ENCODE results near the gene UBXN6.
A peak's percentile ranks its signal among the peaks of the same experiment; 100 is the strongest.

The UBXN6 gene

DNA sequence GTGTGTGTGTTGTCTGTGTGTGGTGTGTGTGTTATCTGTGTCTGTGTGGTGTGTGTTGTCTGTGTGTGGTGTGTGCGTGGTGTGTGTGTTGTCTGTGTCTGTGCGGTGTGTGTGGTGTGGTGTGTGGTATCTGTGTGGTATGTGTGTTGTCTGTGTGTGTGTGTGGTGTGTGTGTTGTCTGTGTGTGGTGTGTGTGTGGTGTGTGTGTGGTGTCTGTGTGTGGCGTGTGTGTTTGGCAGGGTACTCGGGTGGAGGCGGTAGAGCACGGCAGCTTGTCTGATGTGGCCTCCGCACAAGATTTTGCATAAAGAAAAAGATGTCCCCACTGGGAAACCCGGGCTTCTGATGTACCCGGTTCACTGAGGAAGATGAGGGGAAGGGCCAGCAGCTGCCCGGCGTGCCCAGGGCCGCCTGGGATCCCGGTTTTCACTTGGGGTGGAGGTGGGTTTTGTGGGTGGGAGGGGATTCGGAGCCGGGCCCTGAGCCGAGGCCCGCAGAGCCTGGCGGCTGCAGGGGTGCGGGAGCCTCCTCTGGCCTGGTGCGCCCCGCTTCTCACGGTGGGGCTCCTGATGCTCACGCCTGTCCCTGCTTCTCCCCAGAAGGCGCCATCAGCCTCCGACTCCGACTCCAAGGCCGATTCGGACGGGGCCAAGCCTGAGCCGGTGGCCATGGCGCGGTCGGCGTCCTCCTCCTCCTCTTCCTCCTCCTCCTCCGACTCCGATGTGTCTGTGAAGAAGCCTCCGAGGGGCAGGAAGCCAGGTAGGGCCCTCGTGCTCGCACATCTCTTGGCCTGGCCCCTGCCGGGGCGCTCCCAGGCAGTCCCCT is 35.7 kb upstream of the UBXN6 start:
- DNase-seq = no peak

DNA sequence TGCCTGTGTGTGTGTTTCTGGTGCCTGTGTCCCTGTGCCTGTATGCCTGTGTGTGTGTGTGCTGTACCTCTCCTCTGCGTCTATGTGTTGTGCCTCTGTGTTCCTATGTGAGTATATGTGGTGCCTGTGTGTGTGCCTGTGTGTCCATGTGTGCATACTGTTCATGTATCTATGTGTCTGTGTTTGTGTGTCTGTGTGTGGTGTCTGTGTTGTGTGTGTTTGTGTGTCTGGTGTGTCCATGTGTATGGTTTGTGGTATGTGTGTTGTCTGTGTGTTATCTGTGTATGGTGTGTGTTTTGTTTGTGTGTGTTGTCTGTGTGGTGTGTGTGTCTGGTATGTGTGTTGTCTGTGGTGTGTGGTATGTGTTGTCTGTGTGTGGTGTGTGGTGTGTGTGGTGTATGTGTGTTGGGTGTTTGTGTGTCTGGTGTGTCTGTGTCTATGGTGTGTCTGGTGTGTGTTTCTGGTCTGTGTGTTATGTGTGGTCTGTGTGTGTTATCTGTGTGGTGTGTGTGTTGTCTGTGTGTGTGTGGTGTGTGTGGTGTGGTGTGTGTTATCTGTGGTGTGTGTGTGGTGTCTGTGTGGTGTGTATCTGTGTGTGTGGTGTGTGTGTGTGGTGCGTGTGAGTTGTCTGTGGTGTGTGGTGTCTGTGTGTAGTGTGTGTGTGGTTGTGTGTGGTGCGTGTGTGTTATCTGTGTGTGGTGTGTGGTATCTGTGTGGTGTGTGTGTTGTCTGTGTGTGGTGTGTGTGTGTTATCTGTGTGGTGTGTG is 34.9 kb upstream of the UBXN6 start:
- no peak for DNase-seq

DNA sequence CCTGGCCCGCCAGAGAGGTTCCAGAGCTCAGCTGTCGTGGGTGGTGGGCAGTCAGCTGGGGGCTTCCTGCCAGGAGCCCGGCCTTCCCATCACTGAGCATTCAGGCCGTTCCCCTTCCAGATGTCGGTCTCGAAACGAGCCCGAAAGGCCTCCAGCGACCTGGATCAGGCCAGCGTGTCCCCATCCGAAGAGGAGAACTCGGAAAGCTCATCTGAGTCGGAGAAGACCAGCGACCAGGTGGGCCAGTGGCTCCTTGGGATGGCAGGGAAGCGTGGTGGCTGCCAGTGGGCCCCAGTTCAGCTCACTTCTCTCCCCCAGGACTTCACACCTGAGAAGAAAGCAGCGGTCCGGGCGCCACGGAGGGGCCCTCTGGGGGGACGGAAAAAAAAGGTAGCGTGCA is 33.9 kb upstream of the UBXN6 start:
- DNase-seq = no peak

DNA sequence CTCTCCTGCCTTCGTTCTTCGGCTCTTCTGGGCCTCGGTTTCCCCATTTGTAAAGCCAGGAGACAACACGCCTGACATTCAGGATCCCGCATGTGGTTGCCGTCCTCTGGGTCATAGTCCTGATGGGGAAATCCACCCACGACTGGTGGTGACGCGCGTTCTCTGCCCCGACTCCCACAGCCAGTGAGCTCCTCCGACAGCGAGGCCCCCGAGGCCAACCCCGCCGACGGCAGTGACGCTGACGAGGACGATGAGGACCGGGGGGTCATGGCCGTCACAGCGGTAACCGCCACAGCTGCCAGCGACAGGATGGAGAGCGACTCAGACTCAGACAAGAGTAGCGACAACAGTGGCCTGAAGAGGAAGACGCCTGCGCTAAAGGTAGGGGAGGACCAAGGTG is 30.9 kb upstream of the UBXN6 start:
- DNase-seq = no peak

DNA sequence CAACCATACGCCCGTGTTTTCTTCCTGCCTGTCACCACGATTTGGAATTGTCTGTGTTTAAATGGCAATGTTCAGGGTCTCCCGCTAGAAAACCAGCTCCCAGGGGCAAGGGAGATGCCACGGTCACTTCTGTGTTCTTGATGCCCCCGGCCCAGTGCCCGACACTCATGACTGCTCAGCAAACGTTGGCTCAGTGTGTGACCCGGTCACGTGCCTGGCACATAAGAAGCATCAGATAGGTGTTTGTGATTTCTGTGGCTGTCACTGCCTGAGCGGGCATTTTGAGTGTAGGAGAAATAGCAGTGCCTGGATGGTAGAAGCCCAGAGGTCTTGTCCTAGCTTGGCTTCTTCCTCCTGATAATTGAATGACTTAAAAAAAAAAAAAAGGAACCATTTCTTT is 30.0 kb upstream of the UBXN6 start:
- no peak for DNase-seq

DNA sequence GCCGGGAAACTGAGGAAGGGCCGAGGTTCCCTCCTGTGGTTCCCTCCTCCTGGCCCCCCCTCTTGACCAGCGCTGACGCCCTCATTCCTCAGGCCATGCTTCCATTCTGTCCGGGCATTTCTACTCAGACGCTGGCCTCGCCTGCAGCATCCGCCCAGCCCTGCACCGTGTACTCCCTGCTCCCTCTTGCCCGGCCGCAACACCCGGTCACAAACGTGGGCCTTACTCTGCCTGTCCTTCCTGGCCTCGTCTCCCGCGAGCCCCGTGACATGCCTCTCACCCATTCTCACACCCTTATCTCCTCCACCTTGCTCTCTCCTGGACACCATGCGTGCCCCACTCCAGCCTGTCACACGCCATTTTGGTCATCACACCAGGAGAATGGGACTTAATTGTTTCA is 25.8 kb upstream of the UBXN6 start:
- no peak for DNase-seq

DNA sequence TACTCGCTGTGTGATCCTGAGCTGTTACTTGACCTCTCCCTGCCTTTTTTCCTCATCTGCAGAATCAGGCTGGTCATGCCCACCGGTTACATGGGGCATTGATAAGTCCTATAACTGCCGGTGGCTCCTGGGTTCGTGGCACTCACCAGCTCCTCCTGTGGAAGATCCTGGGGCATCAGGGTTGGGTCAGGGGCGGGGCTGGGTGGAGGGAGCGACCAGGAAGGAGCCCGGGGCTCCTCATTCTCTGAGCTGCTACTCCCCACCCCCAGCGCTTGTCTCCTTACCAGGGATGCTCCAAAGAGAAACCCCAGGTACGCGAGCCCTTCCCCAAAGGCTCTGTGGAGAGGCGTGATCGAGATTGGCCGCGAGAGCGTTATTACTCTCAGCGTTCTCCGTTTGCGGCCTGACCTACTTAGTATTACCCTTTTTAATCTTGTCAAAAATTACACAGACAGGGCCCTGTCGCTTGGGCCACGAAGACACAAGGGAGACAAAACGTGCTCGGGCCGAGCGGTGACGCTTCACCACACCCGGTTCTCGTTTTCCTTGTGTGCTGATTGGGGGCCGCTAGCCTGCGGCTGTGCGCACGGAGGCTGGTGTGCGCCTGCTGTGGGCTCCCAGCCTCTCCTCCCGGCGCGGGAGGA is 25.2 kb upstream of the UBXN6 start:
- no peak for DNase-seq

DNA sequence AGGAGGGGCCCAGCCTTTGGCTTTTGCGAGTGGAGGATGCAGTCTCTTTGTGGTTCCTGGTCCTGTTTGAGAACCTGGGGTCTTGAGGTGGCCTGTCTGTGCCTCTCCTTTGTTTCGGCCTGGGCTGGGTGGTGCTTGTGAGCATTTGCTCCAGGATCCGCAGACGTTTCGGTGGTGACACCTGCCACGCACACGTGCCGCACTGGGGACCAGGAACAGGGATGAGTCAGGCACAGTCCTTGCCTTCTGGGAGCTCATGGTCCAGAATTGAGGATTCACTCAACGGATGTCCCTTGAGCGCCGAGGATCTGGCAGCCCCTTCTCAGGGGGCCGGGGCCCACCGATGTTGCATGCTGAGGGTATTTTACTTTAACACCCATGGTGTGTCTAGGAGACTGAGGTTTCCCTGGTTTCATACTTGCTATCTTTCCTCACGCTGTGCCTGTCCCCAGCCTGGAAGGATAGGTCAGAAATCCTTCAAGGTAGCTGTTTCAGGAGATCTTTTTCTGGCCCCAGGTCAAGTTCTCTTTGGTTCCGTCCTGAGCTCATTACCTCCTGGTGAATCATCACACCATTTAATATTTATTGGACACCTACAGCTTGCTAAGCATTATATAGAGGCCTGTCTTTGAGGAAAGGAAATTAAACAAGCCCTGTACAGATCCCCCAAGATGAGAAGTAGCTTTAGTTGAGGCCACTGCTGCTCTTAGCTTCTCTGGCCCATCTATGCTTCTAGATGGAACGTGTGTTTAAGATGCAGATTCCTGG is 19.6 kb upstream of the UBXN6 start:
- DNase-seq = no peak

DNA sequence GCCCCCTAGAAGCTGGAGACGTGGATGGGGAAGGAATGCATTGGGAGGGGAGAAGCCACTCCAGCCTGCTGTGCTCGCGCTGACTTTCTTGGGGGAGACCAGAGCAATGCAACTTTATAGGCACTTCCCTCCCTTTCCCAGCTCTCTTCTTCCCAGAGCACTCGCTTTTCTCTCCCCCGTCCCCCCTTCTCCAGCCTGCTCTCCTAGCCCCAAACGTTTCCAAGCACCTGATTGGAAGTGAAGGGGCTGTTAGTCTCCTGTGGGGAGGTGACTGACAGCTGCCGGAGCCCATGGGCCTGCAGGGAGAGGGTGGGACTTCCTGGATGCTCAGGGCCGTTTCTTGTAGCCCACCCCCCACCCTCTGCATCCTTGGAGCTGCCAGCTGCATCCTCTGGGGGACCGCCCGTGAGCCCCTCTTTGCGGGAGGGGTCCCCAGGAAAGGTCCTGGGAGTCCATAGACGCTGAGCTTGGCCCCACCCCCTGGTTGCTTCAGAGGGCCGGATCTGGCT is 17.0 kb upstream of the UBXN6 start:
- peak; percentile 54 for DNase-seq

DNA sequence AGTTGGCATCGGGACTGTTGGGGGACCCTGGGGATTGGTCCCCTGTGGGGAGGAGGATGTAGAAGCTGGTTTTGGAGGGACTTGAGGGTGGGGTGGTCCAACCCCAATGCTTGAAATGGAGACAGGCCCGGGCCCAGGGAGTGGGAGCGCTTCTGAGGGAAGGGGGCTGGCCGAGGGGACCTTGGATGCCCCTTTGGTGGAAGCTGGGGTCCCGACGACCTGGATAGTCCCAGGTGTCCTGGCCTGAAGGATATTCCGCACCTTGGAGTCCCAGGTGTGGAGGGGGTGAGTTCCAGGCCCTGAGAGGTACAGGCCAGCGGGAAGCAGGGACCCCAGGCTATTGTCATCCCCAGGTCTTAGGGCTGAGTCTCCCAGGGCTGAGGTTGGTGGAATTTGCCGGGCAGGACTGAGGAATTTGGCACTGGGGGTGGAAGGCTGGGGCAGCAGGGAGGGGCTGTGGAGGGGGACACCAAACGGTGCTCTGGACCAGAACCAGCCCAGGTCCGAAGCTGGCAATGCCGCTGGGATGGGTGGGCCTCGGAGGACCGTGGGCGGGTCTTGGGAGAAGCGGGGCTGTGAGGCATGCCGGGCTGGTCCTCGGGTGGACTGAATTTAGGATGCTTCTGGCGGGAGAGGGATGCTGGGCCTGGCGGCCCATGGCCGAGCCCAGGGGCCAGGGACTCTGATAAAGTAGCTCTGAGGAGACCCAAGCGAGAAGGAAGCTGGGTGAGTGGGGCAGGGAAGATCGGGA is 16.3 kb upstream of the UBXN6 start:
- DNase-seq = no peak

DNA sequence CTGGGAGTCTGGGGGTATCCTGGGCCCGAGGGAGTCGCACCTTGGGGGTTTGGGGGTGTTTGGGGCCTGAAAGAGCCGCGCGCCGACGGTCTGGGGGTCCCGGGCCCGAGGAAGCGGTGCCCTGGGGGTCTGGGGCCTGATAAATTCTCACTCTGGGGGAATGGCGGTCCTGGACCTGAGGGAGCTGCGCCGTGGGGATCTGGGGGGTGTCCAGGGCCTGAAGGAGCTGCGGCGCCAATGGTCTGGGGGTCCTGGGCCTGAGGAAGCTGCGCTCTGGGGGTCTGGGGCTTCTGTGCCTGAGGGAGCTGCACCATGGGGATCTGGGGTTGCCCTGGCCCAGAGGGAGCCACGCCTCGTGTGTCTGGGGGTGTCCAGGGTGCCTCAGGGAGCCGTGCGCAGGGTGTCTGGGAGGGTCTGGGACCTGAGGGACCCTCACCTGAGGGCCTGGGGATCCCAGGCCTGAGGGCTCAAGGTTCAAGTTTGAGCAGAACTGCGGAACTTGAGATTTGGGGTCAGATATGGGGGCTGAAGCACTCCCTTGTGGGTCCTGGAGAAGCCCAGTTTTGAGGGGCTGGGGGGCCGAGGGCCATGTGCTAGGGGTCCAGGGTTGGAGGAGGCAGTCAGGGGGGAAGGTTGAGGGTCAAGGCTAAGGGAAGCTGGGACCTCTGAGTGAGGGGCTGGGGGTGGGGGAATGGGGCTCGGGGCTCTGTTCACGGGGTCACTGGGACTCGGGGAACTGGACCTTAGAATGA is 15.6 kb upstream of the UBXN6 start:
- no peak for DNase-seq

DNA sequence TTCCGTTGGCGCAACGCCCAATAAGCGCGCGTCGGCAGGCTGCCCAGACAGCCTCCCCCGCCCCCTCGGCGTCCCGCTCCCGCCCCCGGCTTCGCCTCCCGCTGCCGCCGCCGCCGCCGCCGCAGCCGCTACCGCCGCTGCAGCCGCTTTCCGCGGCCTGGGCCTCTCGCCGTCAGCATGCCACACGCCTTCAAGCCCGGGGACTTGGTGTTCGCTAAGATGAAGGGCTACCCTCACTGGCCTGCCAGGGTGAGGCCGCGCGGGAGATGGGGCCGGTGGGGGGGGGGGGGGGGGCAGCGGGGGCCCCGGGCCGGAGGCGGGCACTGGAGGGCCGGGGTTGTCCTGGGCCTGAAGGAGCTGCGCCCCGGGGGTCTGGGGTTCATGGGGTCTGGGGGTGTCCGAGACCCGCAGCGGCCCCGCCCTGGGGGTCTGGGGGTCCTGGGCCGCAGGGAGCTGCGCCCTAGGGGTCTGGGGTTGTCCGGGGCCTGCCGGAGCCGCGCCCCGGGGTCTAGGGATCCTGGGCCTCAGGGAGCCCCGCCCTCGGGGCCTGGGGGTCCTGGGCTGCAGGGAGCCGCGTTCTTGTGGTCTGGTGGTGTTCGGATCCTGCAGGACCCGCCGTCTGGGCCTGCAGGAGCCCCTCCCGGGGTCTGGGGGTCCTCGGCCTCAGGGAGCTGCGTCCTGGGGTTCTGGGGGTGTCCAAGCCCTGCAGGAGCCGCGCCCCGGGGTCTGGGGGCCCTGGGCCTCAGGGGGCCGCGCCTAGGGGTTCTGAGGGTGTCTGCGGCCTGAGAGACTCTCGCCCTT is 14.8 kb upstream of the UBXN6 start, which contains the start of gene HDGFL2:
Gene HDGFL2, plus strand, starts transcription at position 124 of the 801 bp plus-strand sequence. Its CDS starts 54 bp downstream, at position 178.
- DNase-seq = no peak

DNA sequence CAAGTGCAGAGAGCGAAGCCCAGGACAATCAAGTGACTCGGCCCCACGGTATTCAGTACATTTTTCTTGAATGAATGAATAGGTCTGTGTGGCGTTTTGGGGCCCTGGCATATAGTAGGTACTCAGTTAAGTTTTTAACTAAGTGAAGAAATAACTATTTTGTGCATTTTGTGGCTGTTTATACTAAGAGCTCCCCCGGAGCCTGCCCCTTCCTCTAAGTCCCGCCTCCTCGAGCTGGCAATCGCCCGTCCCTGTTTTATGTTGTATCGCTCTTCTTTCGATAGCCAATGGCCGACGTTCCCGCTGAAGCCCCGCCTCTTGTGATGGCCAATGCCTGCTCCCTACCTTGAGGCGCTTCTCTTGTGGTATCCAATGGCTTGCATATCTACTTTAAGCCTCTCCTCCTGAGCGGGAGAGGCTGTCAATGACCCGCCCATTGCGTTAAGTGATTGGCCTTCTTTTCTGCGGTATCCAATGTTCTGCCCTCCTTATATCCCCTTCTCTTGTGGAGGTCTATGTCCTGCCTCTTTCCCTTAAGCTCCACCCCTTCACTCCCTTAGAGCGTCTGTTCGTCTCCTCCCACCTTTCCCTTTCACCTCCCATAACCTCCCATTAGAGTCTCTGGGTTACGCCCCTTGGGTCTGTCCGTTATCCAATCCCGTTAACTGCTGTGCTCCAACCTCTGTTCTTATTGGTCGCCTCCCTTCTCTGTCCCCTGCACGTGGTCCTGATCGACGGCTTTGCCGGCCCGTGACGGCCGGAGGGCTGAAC is 14.0 kb upstream of the UBXN6 start:
- peak; percentile 100 for DNase-seq

DNA sequence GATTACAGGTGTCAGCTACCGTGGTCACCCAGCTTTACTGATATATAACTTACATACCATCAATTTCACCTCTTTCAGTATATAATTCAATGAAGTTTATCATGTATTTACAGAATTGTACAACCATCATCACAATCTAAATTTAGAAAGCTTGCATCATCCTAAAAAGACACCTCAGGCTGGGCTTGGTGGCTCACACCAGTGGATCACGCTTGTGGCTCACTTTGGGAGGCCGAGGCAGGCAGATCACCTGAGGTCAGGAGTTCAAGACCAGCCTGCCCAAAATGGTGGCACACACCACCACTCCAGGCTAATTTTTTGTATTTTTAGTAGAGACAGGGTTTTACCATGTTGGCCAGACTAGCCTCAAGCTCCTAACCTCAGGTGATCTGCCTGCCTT is 10.2 kb upstream of the UBXN6 start:
- no peak for DNase-seq

DNA sequence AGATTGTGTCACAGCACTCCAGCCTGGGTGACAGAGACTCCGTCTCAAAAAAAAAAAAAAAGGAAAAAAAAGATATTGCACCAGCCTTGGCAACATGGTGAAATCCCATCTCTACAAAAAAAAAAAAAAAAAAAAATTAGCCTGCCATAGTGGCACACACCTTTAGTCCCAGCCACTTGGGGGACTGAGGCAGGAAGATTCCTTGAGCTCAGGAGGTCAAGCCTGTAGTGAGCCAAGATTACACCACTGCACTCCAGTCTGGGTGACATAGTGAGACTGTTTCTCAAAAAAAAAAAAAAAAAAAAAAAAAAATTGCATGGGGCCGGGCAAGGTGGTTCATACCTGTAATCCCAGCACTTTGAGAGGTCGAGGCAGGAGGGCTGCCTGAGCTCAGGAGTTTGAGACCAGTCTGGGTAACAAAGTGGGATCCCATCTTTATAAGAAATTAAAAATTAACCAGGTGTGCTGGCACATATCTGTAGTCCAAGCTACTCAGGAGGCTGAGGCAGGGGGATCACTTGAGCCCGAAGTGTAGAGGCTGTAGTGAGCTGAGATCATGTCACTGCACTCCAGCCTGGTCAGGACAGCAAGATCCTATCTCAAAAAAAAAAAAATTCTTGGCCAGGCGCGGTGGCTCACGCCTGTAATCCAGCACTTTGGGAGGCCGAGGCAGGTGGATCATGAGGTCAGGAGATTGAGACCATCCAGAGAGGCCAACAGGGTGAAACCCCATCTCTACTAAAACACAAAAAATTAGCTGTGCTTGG is 7.4 kb upstream of the UBXN6 start:
- DNase-seq = no peak

DNA sequence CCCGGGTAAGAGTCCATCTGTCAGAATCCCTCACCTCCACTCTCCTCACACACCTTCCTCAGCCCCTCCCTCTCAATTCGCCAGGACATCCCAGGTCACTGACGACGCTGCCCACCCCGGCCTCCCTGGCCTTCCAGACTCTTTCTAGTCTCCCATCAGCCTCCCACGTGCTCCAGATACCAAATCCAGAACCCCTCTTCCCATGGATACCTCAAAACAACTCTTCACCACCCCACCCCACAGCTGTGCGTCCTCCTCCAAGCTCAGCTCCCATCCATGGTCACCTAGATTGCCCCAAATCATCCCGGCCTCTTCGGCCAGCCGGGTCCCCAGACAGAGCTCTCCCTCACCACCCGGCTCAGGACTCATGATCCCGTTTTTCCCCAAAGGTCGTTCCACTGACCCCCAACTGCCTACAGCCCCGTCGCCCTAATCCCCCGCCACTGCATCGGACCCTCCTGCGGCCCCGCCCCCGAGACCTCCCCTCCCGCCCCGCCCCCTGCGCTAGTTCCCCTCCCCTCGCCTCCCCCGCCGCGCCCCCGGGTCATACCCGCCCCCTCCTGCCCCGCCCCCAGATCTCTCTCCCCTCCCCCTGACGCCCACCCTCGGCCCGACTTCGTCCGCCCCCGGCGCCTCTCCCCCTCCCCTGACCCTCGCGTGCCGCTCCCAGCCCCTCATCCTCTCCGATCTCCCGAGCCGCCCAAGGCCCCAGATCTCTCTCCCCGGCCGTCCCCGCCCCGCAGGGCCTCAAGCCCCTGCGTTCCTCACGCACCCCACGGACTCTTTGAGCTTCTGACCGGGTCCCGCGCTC is 546 bp downstream of the UBXN6 start:
- peak; percentile 23 for DNase-seq

DNA sequence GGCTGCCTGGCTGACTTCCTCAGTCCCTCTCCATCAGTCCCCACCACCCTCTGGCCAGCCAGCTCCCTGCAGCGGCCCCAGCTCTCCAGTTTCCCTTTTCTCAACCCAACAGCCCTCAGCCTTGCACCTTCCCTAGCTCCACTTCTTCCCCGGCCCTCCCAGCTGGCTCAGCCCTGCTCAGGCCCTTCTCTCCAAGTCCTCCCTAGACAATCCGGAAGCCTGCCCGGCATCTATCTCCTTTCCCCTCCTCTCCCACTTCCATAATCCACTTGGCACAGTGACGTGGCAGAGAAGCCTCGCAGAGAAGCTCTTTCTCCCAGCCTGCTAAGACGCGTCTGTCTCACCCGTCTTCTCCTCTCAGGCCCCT is 1.1 kb downstream of the UBXN6 start:
- peak; percentile 22 for DNase-seq

Measured in amniotic stem cell (primary cell).